Measurements from ENCODE around the gene BABAM1.

DNA sequence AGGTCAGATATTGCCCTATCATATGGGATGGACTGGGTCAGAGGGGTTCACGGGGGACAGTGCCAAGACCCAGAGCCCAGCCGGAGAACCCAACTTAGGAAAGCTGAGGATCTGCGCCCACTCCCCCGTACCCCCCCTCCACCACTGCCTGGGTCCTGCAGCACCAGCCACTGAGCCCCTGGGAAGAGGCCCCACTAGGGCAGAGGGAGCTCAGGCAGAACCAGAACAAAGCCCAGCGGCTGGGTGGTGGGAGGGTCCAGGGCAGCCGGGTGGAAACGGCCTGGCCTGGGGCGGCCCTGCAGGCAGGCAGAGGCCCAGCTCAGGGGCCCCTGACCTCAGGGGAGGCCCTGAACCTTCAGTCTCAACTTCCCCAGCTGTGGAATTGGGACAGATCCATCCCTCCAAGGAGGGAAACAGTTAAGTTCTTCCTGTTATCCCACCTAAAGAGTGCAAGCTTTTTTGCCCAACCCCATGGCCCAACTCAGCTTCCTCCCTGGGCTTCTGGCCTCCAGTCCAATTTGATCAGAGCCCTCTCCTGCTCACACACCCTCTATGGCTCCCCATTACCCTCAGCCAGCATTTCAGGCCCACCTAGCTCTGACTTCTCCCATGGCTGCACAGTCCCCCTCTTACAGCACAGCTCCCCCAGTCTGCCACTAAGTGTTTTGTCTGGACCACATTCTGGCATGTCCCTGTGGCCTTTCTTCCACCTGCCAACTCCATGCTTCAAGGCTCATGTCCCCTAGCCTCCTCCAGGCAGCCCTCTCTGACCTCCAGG lies 24.6 kb upstream of the BABAM1 start:
- TF ChIP-seq, protein P1, sequence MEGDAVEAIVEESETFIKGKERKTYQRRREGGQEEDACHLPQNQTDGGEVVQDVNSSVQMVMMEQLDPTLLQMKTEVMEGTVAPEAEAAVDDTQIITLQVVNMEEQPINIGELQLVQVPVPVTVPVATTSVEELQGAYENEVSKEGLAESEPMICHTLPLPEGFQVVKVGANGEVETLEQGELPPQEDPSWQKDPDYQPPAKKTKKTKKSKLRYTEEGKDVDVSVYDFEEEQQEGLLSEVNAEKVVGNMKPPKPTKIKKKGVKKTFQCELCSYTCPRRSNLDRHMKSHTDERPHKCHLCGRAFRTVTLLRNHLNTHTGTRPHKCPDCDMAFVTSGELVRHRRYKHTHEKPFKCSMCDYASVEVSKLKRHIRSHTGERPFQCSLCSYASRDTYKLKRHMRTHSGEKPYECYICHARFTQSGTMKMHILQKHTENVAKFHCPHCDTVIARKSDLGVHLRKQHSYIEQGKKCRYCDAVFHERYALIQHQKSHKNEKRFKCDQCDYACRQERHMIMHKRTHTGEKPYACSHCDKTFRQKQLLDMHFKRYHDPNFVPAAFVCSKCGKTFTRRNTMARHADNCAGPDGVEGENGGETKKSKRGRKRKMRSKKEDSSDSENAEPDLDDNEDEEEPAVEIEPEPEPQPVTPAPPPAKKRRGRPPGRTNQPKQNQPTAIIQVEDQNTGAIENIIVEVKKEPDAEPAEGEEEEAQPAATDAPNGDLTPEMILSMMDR (IDR thresholded peaks at IDR 0.05), result no peak
- no peak for TF ChIP-seq POLR2A (IDR thresholded peaks at IDR 0.05)
- TF ChIP-seq POLR2AphosphoS5 (IDR thresholded peaks at IDR 0.05), result no peak

All from prostate gland (tissue), 2 donors.